ENCODE data around the gene LY6G6F.

LY6G6F gene

GRCh38 chr6:31727034-31727716 is 20.5 kb downstream of the LY6G6F start:
- no peak for DNase-seq

- DNase-seq: no peak
Observed at GRCh38 chr6:31727717-31728671, 21.3 kb downstream of the LY6G6F start.

GRCh38 chr6:31728767-31729514 is 22.3 kb downstream of the LY6G6F start, which contains the start of gene DDAH2:
Gene DDAH2, minus strand, starts transcription at chr6:31729299. Its CDS starts 138 bp downstream, at chr6:31729161.
- DNase-seq: no peak

DNA sequence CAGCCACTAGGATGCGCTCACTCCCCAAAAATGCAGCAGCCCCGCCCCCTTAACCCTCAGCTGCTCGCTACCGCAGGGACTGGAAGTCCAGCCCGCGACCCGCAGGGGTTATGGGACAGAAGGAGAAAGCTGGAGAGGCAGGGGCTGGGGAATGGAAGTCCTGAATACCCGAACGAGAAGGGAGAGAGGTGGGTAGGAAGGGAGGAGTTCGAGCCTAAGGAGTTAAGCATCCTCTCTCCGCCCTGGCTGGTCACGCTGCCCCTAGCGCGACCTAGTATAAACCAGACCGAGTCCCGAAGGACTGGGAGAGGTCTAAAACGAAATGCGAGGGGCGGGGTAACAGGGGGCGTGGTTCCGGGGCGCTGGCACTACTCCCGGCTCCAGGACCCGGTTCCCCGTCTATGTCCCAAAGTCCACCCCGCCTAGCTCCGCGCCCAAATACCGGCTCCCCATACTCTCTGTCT is 22.9 kb downstream of the LY6G6F start:
- peak; percentile 84 to 93 for DNase-seq

- DNase-seq: peak; percentile 79 to 86
Observed at GRCh38 chr6:31729979-31730630, 23.4 kb downstream of the LY6G6F start.

- no peak for DNase-seq
Observed at GRCh38 chr6:31730631-31731086, 24.0 kb downstream of the LY6G6F start.

GRCh38 chr6:31732029-31732428 is 25.4 kb downstream of the LY6G6F start:
- no peak for DNase-seq

GRCh38 chr6:31733734-31734133 is 27.1 kb downstream of the LY6G6F start:
- no peak for DNase-seq

DNA sequence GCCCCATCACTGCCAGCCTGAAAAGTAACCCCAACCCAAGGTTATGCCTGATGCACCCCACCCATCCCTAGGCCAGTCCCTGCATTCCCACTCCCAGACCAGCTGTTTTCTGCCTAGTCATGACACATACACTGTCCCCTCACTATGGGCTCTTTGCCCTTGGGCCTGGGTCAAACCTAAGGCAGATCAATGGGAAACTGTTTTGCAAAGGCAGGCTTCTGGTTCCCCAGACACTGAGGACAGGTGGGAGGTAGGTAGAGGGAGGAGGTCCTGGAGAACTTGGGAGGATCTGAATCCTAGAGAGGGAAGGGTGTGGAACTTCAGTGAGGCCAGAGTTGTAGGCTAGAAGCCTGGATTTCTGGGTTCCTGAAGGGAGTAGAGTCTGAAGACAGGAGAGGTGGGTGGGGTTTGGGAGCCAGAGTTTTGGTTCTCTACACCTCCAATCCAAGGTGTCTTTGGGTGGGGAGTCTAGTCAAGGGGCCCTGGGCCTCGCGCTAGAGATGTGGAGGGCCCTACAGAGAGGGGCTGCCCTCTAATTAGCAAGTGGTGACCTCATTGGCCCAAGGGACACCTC is 27.7 kb downstream of the LY6G6F start:
- DNase-seq: no peak

DNA sequence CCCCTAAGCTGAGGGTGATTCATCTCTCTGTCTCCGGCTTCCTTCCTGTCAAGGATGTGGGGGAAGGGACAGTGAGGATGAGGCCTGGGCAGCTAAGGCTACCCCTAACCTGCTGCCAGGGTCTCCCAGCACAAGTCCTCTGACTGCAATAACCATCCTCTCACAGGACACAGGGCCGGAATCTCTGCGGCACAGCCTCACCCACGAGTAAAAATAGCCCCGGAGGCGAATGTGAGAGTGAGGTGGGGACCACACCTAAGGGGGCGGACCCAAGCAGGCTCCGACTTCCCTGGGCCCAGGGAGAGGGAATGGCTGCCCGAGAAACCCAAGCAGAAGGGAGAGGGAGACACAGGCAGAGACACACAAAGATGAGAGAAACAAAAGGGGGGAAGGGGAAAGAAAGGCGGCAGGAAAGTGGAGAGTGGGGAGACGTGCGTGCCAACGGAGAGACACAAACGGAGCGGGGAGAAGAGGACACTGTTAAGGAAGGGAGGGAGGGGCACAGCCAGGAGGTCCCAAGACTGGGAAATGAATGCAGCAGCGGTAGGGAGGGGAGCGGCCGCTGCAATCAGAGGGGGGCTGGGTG is 28.2 kb downstream of the LY6G6F start:
- DNase-seq: peak; percentile 73 to 89

- peak; percentile 80 to 91 for DNase-seq
Observed at GRCh38 chr6:31736021-31736767, 29.5 kb downstream of the LY6G6F start, which contains the start of gene CLIC1. Gene CLIC1, minus strand, starts transcription at chr6:31736530. Its CDS starts 230 bp downstream, at chr6:31736300.

DNA sequence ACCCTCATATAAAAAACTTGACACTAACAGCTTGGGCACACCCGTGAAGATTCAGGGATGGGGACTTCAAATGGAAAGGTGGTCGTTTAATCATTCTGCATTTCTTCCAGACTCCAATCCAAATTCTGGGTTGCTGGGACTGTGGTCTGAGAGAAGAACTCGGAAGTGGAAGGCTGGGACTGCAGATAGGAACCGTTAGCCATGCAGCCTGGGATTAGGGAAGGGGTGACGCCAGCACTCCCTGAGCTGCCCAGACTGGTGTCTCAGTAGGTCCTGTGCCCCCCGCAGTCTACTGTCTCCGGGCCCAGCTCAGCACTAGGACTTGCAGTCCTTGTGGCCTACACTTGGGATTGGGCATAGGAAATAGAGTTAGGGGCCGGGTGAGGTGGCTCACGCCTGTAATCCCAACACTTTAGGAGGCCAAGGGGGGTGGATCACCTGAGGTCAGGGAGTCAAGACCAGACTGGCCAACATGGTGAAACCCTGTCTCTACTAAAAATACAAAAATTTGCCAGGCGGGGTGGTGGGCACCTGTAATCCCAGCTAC is 30.2 kb downstream of the LY6G6F start:
- no peak for DNase-seq

GRCh38 chr6:31737315-31737990 is 30.8 kb downstream of the LY6G6F start:
- no peak for DNase-seq

DNA sequence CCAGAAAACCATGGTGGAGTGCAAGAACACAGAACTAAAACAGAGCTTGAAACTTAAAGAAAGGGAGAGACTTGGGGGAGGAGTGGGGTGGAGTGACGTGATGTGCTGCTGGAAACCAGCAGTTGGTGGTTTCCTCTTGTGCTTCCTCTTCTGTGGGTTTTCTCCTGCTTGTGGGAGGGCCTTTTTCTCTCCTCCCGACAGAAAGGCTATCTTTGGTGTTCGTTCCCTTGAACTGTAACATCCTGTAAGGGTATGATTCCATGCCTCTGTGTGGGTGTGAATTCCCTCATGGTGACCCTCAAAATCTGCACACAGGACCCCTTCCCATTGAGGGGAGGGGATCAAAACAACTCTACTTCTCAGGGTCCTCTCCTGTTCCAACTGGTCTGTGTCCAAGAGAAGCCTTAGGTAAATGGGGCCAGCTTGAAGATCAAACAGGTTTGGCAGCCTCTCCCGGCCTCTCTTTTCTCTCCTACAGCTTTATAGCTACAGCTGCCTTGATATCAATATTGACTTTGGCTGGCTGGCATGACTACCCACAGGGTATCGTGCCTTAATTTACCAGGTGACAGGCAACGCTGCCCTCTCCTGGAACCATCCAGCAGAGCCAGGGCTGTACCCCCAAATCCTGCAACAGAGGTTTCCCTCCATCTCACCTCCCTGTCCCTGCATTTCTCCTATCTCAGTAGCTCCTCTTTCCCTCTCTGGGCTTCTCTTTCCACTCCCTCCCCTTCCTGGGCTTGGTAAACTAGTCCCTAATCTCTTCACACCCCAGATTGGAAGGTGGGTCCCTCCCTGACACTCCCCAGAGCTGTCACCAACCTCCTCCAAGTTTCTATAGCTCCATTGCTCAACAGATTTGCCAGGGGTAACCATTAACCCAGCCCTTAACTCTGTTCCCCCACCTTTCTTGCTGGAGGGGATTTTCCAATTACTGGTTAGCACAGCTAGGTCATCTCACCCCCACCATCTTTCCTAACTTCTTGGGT is 31.6 kb downstream of the LY6G6F start:
- DNase-seq: peak; percentile 65 to 87

DNA sequence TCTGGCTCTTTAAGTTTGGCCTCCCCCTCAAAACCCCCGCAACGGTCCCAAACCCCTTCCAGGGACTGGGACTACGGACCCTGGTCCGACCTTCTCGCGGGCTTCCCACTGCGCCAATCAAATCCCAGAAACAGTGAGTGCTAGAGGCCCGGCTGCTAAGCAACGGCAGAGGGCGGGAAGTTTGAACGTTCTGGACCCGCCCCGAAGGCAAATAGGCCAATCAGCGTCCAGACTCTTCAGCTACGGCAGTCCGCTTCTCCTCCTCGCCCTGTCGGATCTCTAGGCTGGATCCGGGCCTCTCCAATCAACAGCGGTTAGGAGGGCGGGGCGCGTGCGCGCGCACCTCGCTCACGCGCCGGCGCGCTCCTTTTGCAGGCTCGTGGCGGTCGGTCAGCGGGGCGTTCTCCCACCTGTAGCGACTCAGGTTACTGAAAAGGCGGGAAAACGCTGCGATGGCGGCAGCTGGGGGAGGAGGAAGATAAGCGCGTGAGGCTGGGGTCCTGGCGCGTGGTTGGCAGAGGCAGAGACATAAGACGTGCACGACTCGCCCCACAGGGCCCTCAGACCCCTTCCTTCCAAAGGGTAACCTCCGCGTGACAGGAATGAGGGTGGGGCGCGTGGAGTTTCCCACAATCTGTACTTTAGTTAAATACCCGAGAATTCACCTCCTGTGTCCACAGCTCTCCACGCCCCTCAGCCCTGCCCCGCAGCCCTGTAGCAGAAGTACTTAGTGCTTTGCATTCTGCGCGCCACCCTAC is 33.2 kb downstream of the LY6G6F start, which contains the start of gene MSH5:
Gene MSH5, plus strand, starts transcription at position 367 of the 758 bp plus-strand sequence. CDS start 462 bp downstream, outside the sequence.
- DNase-seq: peak; percentile 95 to 100

DNA sequence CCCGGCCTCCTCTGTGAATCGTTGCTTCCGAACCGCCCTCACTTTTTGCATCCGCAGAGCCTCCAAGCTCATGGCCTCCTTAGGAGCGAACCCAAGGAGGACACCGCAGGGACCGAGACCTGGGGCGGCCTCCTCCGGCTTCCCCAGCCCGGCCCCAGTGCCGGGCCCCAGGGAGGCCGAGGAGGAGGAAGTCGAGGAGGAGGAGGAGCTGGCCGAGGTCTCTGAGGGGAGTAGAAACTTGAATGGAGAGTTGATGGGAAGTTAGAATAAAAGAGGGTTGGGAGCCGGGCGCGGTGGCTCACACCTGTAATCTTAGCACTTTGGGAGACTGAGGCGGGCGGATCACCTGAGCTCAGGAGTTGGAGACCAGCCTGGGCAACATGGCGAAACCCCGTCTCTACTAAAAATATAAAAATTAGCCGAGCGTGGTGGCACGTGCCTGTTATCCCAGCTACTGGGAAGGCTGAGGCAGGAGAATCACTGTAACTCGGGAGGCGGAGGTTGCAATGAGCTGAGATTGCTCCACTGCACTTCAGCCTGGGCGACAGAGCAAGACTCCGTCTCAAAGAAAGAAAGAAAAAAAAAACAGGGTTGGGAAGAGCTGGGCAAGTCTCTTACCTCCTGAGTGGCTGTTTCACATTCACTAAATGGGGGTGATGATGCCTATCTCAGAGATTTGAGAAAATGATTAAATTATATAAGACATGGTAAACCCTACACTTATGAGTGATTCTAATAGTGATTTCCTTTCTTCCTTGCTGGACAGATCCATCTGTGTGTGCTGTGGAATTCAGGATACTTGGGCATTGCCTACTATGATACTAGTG is 33.9 kb downstream of the LY6G6F start:
- DNase-seq: peak in 1 of 2 experiments; percentile 15

DNA sequence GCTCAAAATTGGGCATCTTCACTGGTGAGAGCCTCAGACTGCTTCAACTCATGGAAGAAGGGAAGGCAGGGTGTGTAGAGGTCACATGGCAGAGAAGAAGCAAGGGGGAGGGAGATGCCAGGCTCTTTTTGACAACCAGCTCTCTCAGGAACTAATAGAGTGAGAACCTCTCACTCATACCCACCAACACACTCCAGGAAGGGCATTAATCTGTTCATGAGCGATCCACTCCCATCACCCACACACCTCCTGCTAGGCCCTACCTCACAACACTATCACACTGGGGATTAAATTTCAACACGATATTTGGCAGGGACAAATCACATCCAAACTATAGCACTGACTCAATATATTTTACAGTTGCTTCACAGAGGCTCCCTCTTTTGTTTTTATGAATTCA is 35.1 kb downstream of the LY6G6F start:
- DNase-seq: no peak
